ENCODE measurements around the gene GLP2R.

GLP2R gene

GRCh38 chr17:9813166-9813565 lies 12.6 kb upstream of the GLP2R start:
- in situ Hi-C loops (cut with MboI; ENCODE audit: low sequenced_read_pairs) = no loop called here

GRCh38 chr17:9814337-9814945 lies 11.3 kb upstream of the GLP2R start:
- in situ Hi-C loops (cut with MboI; ENCODE audit: low sequenced_read_pairs) = no loop called here

- in situ Hi-C loops (cut with MboI; ENCODE audit: low sequenced_read_pairs) = no loop called here
Measured at GRCh38 chr17:9816472-9816871, 9.3 kb upstream of the GLP2R start.

- in situ Hi-C loops (cut with MboI; ENCODE audit: low sequenced_read_pairs) = no loop called here
Measured at GRCh38 chr17:9817086-9817485, 8.6 kb upstream of the GLP2R start.

GRCh38 chr17:9818760-9819159 lies 7.0 kb upstream of the GLP2R start:
- in situ Hi-C loops (cut with MboI; ENCODE audit: low sequenced_read_pairs) = no loop called here

- in situ Hi-C loops (cut with MboI; ENCODE audit: low sequenced_read_pairs) = no loop called here
Measured at GRCh38 chr17:9820448-9820847, 5.3 kb upstream of the GLP2R start.

- in situ Hi-C loops (cut with MboI; ENCODE audit: low sequenced_read_pairs) = no loop called here
Measured at GRCh38 chr17:9821921-9822320, 3.8 kb upstream of the GLP2R start, which contains the start of gene GSG1L2. TSS of gene GSG1L2 (minus strand) at chr17:9822079. CDS start at chr17:9822071, 8 bp downstream.

GRCh38 chr17:9824094-9824493 lies 1.6 kb upstream of the GLP2R start:
- in situ Hi-C loops (cut with MboI; ENCODE audit: low sequenced_read_pairs) = no loop called here

GRCh38 chr17:9824797-9825338 lies 856 bp upstream of the GLP2R start:
- in situ Hi-C loops (cut with MboI; ENCODE audit: low sequenced_read_pairs) = no loop called here

GRCh38 chr17:9828296-9829295 lies 2.9 kb downstream of the GLP2R start:
- in situ Hi-C loops (cut with MboI; ENCODE audit: low sequenced_read_pairs) = no loop called here

- in situ Hi-C loops (cut with MboI; ENCODE audit: low sequenced_read_pairs) = no loop called here
Measured at GRCh38 chr17:9829343-9829742, 3.6 kb downstream of the GLP2R start.

GRCh38 chr17:9830711-9831110 lies 5.0 kb downstream of the GLP2R start:
- in situ Hi-C loops (cut with MboI; ENCODE audit: low sequenced_read_pairs) = no loop called here

GRCh38 chr17:9833922-9834321 lies 8.2 kb downstream of the GLP2R start:
- in situ Hi-C loops (cut with MboI; ENCODE audit: low sequenced_read_pairs) = no loop called here

- in situ Hi-C loops (cut with MboI; ENCODE audit: low sequenced_read_pairs) = no loop called here
Measured at GRCh38 chr17:9837551-9838471, 12.1 kb downstream of the GLP2R start.

- in situ Hi-C loops (cut with MboI; ENCODE audit: low sequenced_read_pairs) = no loop called here
Measured at GRCh38 chr17:9839433-9839832, 13.7 kb downstream of the GLP2R start.

GRCh38 chr17:9842057-9842758 lies 16.5 kb downstream of the GLP2R start:
- in situ Hi-C loops (cut with MboI; ENCODE audit: low sequenced_read_pairs) = no loop called here

GRCh38 chr17:9843152-9844010 lies 17.7 kb downstream of the GLP2R start:
- in situ Hi-C loops (cut with MboI; ENCODE audit: low sequenced_read_pairs) = no loop called here

GRCh38 chr17:9844153-9844552 lies 18.4 kb downstream of the GLP2R start:
- in situ Hi-C loops (cut with MboI; ENCODE audit: low sequenced_read_pairs) = no loop called here

GRCh38 chr17:9845306-9845705 lies 19.6 kb downstream of the GLP2R start:
- in situ Hi-C loops (cut with MboI; ENCODE audit: low sequenced_read_pairs) = no loop called here

Data from HL-60/S4 treated with retinoic acid at 250 ng/mL for 4 days and 3 days (cell line).